Transverse colon (tissue), 4 donors: ENCODE data around the gene RAD21L1. TPM values are rescaled to one million over a fixed set of nuclear protein-coding genes. Genes with fewer than 3 reads are reported as not detected.

Experiments used
- DNase-seq: peaks from one replicate; pipeline ENCODE4 v3.0.0-alpha.2; 2019
- H3K27ac ChIP-seq, 4 donors: fragments of 200-600 bp; sonication (generic); 2 replicates each; pipeline ENCODE4 v1.5.1; 2016 to 2018; ENCODE audit warnings: inconsistent platforms in 4 of 4
- H3K27me3 ChIP-seq: fragments of 200-600 bp; sonication (generic); 2 replicates; pipeline ENCODE4 v1.5.1; 2017; ENCODE audit warnings: inconsistent platforms
- H3K36me3 ChIP-seq, 4 donors: fragments of 200-600 bp; sonication (generic); 2 replicates each; pipeline ENCODE4 v1.5.1; 2017 to 2019; ENCODE audit warnings: inconsistent platforms in 4 of 4
- H3K4me1 ChIP-seq, 4 donors: fragments of 200-600 bp; sonication (generic); 2 replicates each; pipeline ENCODE4 v1.5.1; 2017 to 2020; ENCODE audit warnings: inconsistent platforms in 4 of 4
- H3K4me3 ChIP-seq, 4 donors: fragments of 200-600 bp; sonication (generic); 1 replicate in 1 of 4; 2 replicates in 3 of 4; pipeline versions ENCODE4 v1.5.1 to v1.6.1; 2017 to 2019; ENCODE audit warnings: inconsistent platforms in 4 of 4
- H3K9me3 ChIP-seq, 2 donors: fragments of 200-600 bp; sonication (generic); 2 replicates each; pipeline ENCODE4 v1.5.1; 2017 to 2019; ENCODE audit warnings: inconsistent platforms in 2 of 2
- CTCF ChIP-seq, 5 experiments: fragments of 200-600 bp in 3 of 5; fragments of 450-650 bp in 2 of 5; sonication (generic) in 3 of 5; IDR thresholded peaks; 1 replicate in 2 of 5; 2 replicates in 3 of 5; pipeline ENCODE4 v1.5.1; 2016 to 2017; ENCODE audit warnings: antibody characterized with exemption in 5 of 5, inconsistent platforms in 3 of 5, mild to moderate bottlenecking in 2 of 5, moderate library complexity in 1 of 5
- EP300 ChIP-seq: sonication (generic); formaldehyde crosslinking; IDR thresholded peaks from one replicate; pipeline ENCODE4 v1.6.1; 2017; ENCODE audit warnings: antibody characterized with exemption, low read depth
- POLR2A ChIP-seq: fragments of 450-650 bp; IDR thresholded peaks from one replicate; pipeline ENCODE4 v1.6.1; 2016; ENCODE audit warnings: antibody characterized with exemption, mild to moderate bottlenecking, moderate library complexity
- POLR2AphosphoS5 ChIP-seq, 3 donors: sonication (generic); formaldehyde crosslinking; IDR thresholded peaks; one replicate each; pipeline ENCODE4 v1.6.1; 2016; ENCODE audit warnings: antibody characterized with exemption in 3 of 3
- WGBS, 2 donors: methylation state at CpG; one replicate each; pipeline ENCODE4 v1.1.5; 2018; ENCODE audit warnings: low coverage in 1 of 2; 5-methylcytosine and 5-hydroxymethylcytosine counted together
- in situ Hi-C, 4 donors: fragments of 200-750 bp; cut with MboI; loops; one replicate each; pipeline versions ENCODE4 v1.15.0 to v1.15.1; 2017; ENCODE audit warnings: low sequenced_read_pairs in 3 of 4, low pct_ligation_motif_present in 1 of 4, low pct_unique_long_range_greater_than_20kb in 1 of 4
- intact Hi-C: fragments of 100-400 bp; cut with DNase I; formaldehyde crosslinking; loops from one replicate; pipeline ENCODE4 v1.15.1; 2023; ENCODE audit warnings: low total_unique reads
- total RNA-seq, 4 donors: library from RNA; depleted of rRNA; stranded (reverse); fragments of >200 nt; gene quantifications; one replicate each; pipeline ENCODE4 v1.1.0, GENCODE V29; 2016

The RAD21L1 gene
- total RNA-seq, 4 donors from 2014 or later, result not detected

DNA sequence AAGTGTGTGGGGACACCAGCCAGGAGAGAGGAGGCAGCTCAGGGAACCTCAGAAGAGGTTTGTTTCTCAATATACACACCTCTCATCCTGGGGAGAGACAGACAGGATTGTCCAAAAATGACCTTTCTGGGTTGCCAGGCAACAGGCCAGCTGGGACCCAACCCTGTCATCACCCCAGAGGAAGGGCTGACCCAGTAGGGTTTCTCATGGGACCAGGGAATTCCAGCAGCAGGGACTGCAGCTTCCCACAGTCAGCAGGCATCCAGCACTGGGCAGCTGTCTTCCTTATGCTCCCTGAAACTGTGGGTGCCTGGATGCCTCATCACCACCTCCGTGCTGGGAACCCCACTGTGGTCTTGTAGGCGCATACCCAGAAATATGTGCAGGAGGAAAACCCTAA is 21.3 kb upstream of the RAD21L1 start:
- TF ChIP-seq POLR2A (no peak), POLR2AphosphoS5 (IDR thresholded peaks at IDR 0.05) (no peak), CTCF (IDR thresholded peaks at IDR 0.05) (no peak), EP300 (no peak)
- H3K9me3 ChIP-seq, result no peaks in the 10 kb centered on the region
- no peaks in the 10 kb centered on the region for H3K27me3 ChIP-seq
- WGBS, 2 donors, result 100% methylated on average over 2 of the region's 2 CpGs; no CpG with 5 or more reads in 1 of the 2 donors
- no peak for DNase-seq
- no peaks in the 10 kb centered on the region for H3K36me3 ChIP-seq
- H3K4me3 ChIP-seq, result no peak overlapping the region
- intact Hi-C loops, result no loop called here
- in situ Hi-C loops, result loop anchor here in 2 of 4 donors (25.0 kb wide), 1 partner anchor 392 kb away; no protein-coding TSS in a partner anchor
- peaks cover 0 to 11% (median 2%) of the 10 kb centered on the region in 4 donors for H3K4me1 ChIP-seq
- H3K27ac ChIP-seq, result no peak overlapping the region

DNA sequence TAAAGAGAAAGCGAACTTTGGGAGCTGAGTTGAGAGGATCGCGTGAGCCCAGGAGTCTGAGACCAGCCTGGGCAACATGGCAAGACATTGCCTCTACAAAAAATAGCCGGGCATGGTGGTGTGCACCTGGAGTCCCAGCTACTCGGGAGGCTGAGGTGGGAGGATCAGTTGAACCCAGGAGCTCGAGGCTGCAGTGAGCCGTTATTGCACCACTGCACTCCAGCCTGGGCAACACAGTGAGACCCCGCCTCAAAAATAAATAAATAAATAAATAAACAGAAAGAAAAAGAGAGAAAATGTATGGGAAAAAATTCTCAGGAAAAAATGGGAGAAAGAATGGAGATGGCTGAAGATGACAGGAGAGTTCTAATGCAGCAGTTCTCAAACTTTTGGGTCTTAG is 20.0 kb upstream of the RAD21L1 start:
- no peak for DNase-seq
- 81 to 92% methylated on average over 4 to 8 of the region's 8 CpGs for WGBS, 2 donors
- Histone ChIP-seq H3K4me1 (peaks cover 0 to 11% (median 2%) of the 10 kb centered on the region in 4 donors), H3K9me3 (no peaks in the 10 kb centered on the region), H3K27me3 (no peaks in the 10 kb centered on the region), H3K36me3 (no peaks in the 10 kb centered on the region), H3K4me3 (no peak overlapping the region), H3K27ac (no peak overlapping the region)
- intact Hi-C loops, result no loop called here
- in situ Hi-C loops, result loop anchor here in 2 of 4 donors (25.0 kb wide), 1 partner anchor 394 kb away; no protein-coding TSS in a partner anchor
- TF ChIP-seq EP300, result no peak

- Histone ChIP-seq H3K4me1 (peaks cover 0 to 11% (median 2%) of the 10 kb centered on the region in 4 donors), H3K36me3 (no peaks in the 10 kb centered on the region), H3K9me3 (no peaks in the 10 kb centered on the region), H3K27me3 (no peaks in the 10 kb centered on the region), H3K4me3 (no peak overlapping the region), H3K27ac (no peak overlapping the region)
- WGBS, 2 donors, result 66 to 80% methylated on average over 6 to 19 of the region's 19 CpGs
- in situ Hi-C loops (loop anchor here in 2 of 4 donors (25.0 kb wide), 1 partner anchor 394 kb away; no protein-coding TSS in a partner anchor), intact Hi-C loops (no loop called here)
- TF ChIP-seq POLR2AphosphoS5 (IDR thresholded peaks at IDR 0.05), result no peak
- DNase-seq, result no peak
Measured at GRCh38 chr20:1206366-1207148, 19.3 kb upstream of the RAD21L1 start.

DNA sequence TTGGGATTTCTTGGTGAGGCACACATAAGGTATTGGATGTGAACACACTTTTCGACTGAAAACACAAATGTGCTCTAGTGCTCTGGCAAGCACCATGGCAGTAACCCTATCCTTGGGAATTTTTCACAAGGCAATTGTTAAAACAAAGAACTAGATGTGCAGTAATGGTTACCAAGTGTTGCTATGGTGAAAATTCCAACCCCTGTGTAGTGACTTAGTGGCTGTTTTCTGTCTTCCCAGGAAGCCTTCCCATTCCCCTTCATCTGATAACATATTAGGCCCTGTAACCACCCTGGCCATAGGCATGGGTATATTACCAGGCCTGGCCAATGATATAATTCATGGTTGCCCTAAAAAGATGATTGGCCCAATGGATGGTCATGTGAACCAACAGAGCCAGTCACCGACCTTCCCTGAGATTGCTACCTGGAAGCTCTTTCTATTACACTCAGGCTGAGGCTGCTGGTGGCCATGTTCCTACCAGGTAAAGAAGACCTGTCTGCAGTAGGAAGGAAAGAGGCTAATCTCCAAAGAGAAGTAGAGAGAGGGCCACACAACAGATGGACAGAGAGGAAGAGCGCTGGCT is 18.5 kb upstream of the RAD21L1 start:
- Histone ChIP-seq H3K36me3 (no peaks in the 10 kb centered on the region), H3K4me3 (no peak overlapping the region), H3K27ac (no peak overlapping the region), H3K27me3 (peaks cover 3% of the 10 kb centered on the region), H3K9me3 (no peaks in the 10 kb centered on the region), H3K4me1 (peaks cover 0 to 11% (median 2%) of the 10 kb centered on the region in 4 donors)
- WGBS, 2 donors, result 83 to 90% methylated on average over 3 of the region's 3 CpGs
- intact Hi-C loops, result no loop called here
- DNase-seq, result no peak
- TF ChIP-seq POLR2AphosphoS5 (IDR thresholded peaks at IDR 0.05) (no peak), EP300 (no peak), CTCF (IDR thresholded peaks at IDR 0.05) (no peak), POLR2A (no peak)
- in situ Hi-C loops, result loop anchor here in 2 of 4 donors (25.0 kb wide), 1 partner anchor 395 kb away; no protein-coding TSS in a partner anchor
